ENCODE data around the gene MACO1. TPM values are rescaled to one million over a fixed set of nuclear protein-coding genes. Genes with fewer than 3 reads are reported as not detected.

MACO1 gene
- total RNA-seq, 1 experiment from 2014 or later: 14.9 TPM

DNA sequence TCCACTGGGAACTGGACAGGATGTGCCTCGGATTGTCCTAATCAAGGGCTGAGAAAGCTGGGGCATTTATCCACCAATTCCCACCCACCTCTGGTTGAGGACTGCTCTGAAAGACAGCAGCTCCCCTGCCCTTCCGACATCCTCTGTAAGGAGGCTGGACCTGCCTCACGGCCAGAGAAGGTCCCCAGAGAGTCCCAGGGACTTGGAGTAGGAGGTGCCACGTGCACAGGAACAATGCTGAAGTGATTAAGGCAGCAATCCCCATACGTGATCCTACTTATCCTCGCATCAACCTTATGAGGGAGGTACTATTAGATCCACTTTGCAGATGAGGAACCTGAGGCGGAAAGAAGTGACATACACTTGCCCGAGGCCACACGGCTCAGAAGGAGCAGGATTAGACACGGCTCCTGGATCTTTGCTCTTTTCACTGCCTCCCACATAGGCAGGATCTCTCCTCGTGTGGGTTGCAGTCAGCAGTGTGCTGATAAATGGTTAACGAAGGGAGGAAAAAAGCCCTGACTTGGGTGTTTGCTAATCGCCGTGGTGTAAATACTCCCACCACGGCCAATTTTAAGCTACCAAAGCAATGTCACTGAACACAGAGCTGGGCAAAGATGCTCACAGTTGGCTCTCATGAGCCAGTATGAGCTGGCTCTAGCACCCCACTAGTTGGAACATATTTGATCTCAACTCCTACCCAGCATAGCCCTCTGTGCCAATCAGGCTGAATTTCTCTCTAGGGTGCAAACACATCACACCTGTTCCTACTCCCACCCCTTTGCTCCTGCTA is 94.1 kb downstream of the MACO1 start:
- DNase-seq (ENCODE audit: low spot score): no peak

DNA sequence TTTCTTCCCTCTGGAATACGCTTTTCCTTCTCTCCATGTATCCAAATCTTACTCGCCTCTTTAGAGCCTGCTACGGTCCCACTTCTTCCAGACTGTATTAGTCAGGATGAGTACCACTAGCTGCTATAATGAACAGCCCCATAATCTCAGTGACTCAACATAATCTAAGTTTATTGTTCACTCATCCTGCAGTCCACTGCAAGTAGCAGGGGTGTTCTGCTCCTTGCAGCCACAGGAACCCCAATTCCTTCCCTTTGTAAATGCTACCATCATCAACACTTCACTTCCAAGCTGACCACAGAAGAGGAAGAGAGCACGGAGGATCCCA is 94.6 kb downstream of the MACO1 start:
- DNase-seq (ENCODE audit: low spot score): no peak

GRCh38 chr1:25526753-25527152 is 96.1 kb downstream of the MACO1 start:
- no peak for DNase-seq (ENCODE audit: low spot score)

DNA sequence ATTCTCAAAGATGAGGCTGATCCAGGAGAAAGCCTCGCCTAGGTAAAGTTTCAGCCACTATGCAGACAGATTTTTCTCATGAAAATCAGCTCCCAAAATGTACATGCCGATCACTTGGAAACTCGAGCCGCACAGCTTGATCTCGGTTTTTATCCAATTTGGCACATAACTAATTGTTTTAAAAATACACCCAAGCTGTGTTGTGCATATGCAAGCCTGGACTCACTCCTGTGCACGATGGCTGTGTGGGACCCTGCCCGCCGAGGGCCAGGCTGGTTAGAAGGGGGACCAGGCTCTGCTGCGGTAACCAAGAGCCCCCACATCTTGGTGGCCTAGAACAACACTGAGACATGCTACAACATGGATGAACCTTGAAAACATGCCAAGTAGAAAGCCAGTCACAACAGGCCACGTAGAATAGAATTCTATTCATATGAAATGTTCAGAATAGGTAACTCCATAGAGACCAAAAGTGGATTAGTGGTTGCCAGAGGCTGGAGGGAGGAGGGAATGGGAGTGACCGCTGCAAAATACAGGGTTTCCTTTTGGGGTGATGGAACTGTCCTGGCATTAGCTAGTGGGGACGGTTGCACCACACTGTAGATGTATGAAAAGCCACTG is 96.6 kb downstream of the MACO1 start:
- DNase-seq (ENCODE audit: low spot score): no peak

- no peak for DNase-seq (ENCODE audit: low spot score)
These were observed 97.4 kb downstream of the MACO1 start for GRCh38 chr1:25527946-25528595.

GRCh38 chr1:25528881-25529517 is 98.3 kb downstream of the MACO1 start:
- no peak for DNase-seq (ENCODE audit: low spot score)

GRCh38 chr1:25529518-25530185 is 99.0 kb downstream of the MACO1 start:
- DNase-seq (ENCODE audit: low spot score): no peak

- no peak for DNase-seq (ENCODE audit: low spot score)
These were observed 99.7 kb downstream of the MACO1 start for GRCh38 chr1:25530186-25531081.

DNA sequence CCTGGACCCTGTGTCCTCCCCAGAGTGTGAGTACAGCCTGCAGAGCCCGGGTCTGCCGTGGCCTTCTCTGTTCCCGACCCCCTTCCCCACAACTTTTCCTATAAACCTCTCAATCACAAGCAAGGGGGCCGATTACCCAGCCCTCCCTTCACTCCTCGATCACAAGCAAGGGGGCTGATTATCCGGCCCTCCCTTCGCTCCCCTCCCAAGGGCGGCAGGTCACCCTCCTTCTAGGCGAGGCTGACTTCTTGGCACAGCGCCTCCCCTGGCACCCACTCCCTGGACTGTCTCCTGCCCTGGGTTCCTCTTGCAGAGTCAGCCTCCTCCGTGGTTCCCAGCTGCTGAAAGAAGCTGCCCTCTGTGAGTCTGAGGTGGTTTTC is 100.4 kb downstream of the MACO1 start:
- no peak for DNase-seq (ENCODE audit: low spot score)

- DNase-seq (ENCODE audit: low spot score): no peak
These were observed 102.3 kb downstream of the MACO1 start for GRCh38 chr1:25532970-25533369.

DNA sequence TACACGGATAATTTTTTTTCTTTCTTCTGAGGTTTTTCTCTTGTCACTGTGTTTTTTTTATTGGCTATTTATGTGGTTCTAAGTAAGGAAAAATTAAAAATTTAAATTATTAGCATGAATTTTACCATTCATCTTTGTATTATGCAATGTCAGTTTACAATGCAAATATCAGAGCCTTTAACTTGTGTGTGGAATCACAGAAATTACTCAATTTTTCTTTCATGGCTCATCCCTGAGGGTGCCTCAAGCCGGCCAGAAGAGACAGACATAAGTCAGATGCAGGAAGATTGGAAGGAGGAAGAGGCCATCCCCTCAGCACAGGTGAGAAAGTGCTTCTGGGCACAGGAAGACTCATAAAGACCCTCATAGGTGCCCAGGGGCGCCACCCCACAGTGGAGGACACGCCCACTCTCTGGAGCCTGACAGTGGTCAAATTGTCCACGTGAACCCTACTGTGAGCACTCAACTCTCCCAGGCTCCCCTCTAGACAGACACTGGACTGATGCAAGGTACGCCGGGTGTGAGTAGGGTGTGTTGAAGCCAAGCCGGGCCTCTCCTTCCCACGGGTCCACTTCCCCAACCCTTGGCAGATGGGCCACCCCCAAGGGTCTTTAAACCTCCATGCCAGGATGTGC is 103.2 kb downstream of the MACO1 start:
- no peak for DNase-seq (ENCODE audit: low spot score)

GRCh38 chr1:25534410-25534788 is 103.7 kb downstream of the MACO1 start:
- DNase-seq (ENCODE audit: low spot score): no peak

- DNase-seq (ENCODE audit: low spot score): no peak
These were observed 105.4 kb downstream of the MACO1 start for GRCh38 chr1:25536124-25536523.

DNA sequence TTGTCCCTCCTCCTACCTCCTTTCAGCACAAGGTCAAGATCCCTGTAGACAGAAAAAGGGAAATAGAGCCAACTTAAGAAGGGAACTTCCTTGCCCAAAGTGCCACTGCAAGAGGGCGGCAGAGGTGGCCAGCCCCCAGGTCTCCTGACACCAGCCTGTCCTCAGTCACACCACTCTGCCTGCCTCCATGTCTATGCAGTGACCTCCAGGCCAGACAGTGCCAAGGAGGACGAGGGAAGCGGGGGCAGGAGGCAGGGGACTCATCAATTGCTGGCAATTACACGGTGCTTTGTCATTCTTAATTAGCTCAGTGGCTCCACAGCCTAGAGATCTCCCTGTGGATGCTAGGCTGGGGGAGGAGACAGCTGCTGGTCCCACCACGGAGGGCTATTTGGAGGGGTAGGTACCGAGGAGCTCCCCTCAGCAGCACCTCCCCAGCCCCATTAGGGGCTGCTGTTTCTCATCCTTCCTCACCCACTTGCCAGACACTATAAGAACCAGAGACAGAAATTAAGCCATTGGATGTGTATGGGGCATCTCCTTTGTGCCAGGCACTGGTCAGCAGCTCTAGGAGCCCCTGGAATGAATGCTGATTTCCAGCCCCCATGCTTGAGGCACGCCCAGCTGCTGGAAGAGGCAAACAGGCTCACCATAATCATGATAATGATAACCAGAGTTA is 106.6 kb downstream of the MACO1 start:
- DNase-seq (ENCODE audit: low spot score): no peak

DNA sequence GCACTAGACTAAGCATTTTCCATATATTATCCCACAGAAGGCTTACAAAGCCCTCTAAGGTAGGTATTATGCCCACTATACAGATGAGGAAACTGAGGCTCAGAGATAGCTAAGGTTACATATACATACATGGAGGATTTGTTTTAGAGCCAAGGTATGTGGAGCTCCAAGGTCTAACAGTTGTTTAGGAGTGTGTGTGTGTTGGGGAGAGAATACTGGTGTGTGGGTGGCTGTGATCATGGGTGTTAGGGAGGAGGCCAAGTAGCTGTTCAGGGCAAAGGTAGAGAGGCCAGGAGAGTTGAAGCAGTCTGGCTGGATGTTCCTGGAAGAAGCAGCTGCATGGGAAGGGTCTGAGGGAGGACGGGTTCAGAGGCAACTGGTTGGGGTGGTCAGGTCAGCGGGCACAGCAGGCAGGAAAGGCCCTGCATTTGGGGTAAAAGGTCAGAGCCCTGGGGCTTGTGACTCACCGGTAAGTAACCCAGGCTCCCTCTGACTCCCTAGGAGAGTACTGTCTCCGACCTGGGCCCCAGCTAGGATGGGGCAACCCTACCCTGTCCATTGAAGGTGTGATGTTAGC is 107.6 kb downstream of the MACO1 start:
- DNase-seq (ENCODE audit: low spot score): no peak

DNA sequence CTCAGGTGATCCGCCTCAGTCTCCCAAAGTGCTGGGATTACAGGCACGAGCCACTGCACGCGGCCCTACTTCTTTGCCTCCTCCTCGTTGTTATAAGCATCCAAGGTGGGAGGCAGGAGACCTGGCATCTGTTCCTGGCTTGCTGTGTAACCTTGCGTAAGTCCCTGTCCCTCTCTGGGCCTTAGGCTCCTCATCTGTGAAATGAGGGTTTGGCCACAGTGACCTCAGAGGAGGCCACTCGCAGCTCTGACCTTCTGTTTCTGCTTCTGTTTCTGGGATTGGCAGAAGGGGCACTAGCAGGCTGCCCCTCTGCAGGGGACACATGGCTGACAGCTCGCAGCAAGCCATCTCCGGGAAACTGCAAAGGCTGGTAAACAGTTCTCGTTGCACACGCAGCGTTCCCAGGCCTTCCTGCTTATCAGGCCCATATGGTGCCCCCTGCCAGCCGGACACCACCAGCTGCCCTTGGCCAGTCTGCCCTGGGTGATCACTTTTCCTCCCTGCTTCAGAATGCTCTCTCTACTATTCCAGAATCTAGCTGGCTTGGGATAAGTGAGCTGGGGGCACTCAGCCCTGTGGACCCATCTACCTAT is 110.1 kb downstream of the MACO1 start:
- no peak for DNase-seq (ENCODE audit: low spot score)

- no peak for DNase-seq (ENCODE audit: low spot score)
These were observed 110.7 kb downstream of the MACO1 start for GRCh38 chr1:25541425-25541824.

DNA sequence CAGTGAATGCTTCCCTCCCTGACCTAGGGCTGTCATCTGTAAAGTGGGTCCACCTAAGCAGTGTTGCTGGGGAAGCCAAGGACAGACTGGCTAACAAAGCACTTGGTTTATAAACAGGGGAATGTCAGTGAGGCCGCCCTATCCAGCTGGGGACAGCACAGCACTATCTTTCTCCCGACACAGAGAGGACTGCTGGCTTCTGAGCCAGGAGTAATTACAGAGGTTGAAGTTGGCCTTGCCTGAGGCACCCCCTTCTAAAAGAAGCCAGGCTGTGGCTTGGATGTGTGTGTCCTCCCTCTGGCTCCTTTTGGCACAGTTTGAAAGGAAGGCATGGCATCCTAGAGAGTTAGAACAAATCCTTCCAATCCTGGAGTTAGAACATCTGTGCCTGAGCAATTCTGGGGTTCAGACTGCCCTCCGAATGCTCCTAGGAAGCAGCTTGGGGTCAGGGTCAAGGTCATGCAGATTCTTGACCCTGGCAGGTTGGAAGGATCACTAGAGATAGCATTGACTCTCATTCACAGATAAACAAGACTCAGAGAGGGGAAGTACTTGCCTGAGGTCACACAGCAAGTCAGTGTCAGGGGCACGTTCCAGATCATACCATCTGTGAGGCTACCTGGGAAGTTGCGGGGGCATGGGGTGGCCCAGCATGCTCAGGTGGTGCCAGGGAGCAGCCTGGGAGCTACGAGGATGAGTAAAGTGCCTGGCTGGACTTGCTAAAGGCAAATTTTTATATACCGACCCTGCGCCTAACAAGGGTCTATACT is 111.4 kb downstream of the MACO1 start:
- DNase-seq (ENCODE audit: low spot score): no peak

DNA sequence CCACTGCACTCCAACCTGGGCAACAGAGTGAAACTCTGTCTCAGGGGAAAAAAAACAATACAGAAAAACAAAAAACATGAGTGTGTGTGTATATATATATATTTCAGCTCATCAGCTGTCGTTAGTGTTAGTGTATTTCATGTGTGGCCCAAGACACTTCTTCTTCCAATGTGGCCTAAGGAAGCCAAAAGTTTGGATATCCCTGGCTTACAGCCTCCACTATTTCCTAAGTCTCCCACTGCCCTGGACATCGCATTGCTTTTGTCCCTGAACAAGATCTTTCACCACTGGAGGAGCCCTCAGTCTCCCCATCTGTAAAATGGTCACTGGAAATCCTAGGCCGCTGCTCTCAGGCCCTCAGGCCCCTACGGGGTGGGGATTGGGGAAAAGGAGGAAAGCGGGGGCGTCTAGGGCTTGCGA is 112.3 kb downstream of the MACO1 start:
- DNase-seq (ENCODE audit: low spot score): no peak
